ENCODE measurements around the gene RUSC2.
"Not testable (repeated sequence)": the region's sequence is repeated elsewhere in the genome, so short reads cannot be mapped to it uniquely, and the experiment has no call there.

RUSC2 gene

DNA sequence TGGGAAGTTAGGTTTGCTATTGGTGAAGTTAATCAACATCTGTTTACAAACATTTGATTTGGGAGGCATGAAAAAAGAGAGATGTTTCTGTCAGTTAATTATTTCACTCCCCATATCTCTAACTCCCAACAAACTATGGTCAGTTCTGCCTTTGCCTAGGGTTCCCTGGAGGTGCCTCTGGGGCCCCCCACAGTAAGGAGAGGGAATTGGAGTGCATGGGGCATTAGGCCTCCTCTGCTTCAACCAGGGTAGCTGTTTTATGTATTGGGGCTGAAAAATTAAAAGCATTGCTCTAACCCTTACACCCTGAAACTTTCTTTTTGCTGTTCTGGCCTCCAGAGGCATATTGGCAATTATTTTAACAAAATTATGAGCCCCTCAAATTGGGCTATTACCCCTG, 32.3 kb downstream of the RUSC2 start:
- no peak for DNase-seq

DNA sequence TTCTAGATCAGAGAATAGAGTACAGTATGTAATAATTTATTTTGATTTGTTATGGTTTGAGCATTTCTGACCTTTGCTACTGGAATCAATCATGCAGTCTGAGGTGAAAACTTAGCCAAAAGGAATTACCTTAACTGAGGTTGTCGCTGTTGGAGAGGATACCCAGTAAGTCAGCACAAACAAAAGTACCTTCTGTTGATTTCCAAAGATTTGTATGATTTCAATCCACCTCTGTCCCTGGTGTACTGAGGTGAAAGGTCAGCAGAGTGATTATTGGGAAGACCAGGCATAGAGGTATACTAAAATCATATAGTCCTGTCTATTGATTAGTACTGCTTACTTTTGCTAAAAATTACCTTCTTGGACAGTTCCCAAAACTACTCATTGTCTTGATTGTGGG, 32.8 kb downstream of the RUSC2 start:
- DNase-seq, result no peak

DNA sequence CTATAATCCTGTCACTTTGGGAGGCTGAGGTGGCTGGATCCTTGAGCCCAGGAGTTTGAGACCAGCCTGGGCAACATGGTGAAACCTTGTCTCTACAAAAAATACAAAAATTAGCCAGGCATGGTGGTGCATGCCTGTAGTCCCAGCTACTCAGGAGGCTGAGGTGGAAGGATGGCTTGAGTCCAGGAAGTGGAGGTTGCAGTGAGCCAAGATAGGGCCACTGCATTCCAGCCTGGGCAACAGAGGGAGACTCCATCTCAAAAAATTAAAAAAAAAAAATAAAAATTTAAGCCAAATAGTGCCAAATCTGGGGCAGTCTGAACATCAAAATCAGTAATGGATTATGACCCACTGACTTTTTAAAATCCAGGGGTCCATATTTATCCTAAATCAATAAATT, 33.6 kb downstream of the RUSC2 start:
- DNase-seq, result not testable (repeated sequence)

DNA sequence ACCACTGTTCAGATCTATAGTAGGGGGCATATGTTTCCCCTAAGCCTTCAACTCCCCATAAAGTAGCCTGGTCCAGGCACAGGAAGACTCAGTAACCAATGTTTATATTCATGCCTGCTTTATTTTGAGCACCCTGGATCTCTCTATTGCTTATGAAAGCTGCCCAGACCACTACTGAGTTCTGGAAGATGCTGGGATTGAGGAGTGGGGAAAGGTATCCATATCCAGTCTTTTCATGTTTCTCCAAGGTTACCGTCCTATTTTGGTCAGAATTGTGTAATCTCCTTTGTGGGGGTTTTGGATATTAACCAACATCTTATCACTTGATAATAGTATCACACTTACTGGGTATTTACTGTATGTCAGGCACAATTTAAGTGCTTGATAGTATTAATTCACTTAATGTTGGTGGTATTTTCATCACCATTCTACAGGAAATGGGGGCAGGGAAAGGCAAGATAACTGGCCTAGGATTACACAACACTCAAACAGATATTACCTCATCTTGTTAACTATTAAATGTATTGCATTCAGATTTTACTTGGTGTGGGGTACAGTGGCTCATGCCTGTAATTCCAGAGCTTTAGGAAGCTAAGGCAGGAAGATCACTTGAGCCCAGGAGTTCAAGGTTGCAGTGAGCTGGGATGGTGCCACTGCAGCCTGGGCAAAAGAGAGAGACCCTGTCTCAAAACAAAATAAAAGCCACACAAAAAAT, 36.3 kb downstream of the RUSC2 start:
- DNase-seq, result peak; percentile 78

DNA sequence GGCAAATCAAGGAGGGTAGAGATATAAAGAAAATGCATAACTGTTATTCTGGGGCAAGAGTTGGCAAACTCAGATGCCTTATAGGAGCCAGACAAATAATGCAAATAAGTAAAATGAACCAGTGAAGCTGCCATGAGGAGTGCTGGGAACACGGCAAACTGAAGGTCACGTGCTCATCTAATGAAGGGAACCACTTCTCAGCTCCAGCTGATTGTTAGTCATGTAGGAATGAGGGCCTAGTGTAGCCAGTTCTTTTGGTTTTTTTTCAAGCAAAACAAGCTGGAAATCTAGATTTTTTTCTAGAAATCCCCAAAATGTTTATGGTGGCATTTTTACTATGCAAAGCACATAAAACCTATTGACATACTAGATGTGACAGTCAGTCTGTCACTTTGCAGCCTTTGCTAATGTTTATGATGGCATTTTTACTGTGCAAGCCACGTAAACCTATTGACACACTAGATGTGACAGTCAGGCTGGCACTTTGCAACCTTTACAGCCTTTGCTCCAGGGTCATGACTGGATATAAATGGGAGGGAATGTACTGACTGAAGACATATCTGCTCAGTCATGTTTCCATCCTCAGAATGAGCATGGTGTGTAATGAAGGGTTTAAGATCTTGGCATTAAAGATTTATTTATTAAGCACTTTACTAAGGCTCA, 39.4 kb downstream of the RUSC2 start:
- no peak for DNase-seq

DNA sequence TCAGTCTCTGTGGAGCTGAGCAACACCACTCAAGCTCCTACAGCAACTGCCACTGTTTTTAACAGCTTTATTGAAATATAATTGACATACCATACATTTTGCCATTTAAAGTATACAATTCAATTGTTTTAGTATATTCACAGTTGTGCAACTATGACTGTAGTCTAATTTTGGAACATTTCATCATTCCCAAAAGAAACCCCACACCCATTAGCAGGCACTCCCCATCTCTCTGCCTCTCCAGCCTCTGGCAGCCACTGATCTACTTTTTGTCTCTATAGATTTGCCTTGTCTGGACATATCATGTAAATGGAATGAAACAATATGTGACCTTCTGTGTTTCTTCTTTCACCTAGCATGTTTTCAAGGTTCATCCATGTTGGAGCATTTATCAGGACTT, 43.5 kb downstream of the RUSC2 start:
- DNase-seq, result peak; percentile 77

DNA sequence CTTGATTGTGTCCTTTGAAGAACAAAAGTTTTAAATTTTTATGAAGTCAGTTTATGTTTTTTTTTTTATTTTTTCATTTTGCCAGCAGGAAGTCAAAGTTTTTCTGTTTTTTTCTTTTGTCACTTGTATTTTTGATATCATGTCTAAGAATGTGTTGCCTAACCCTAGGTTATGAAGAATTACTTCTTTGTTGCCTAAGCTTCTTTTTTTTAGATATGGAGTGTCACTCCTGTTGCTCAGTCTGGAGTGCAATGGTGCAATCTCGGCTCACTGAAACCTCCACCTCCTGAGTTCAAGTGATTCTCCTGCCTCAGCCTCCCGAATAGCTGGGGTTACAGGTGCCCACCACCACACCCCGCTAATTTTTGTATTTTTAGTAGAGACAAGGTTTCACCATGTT, 45.0 kb downstream of the RUSC2 start:
- not testable (repeated sequence) for DNase-seq

DNA sequence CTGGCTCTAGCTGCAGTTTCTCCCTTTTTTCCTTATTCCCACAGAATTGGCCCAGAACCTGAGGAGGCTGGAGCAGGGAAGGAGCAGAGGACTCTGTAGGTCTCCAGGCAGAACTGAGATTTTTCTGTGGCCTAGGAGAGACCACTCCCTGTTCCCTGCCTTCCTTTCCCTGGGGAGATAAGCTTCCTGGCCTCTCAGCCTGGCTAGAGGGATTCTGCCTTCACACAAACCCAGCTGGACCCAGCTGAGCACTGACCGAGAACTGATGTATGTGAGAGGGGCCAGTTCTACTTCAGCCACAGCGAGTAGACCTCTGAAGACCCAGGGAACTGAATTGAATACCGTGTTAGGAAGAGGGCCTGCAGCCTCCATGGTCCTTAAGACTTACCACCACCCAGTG, 48.0 kb downstream of the RUSC2 start:
- DNase-seq, result peak; percentile 60

DNA sequence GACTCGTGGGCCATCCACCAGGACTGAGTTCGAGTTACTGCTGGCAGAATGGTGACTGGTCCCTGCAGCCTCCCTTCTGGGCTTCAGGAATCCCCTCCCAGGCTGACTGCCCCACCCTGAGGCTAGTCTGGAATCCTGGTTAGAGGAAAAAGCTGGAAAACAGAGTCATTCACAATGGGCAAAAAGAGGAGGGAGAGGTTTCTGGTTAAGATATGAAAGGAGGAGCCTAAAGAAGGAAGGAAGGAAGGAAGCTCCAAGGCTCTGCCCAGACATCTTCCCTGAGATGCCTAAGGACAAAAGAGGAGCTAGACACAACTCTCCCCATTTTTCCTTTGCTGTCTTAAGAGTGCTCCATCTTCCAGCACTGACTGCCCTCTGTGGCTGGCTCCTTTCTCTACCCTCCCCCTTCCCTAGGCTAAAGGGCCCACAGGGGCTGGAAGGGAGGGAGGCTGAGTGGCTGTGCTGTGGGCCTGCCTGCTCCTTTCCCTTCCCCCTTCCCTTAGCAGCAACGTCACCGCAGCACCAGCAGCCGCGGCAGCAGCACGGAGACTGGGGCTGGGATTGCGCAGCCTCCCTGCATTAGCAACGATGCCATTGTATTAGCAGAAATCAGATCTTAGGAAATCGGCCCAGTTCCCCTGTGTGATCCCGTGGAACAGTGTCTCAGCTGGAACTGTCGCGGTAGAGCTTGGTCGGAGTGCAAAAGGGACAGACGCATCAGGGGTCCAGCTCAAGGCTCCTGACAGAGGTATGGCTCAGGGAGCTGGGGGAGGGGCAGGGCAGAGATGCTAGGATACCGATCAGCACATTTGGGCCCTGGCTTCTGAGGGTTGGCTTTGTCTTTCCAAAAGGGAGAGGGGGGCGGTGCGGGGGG, 48.7 kb downstream of the RUSC2 start:
- peak; percentile 94 for DNase-seq
